ENCODE measurements around the gene CDC42EP4. TPM values are rescaled to one million over a fixed set of nuclear protein-coding genes. Genes with fewer than 3 reads are reported as not detected.

CDC42EP4 gene, protein sequence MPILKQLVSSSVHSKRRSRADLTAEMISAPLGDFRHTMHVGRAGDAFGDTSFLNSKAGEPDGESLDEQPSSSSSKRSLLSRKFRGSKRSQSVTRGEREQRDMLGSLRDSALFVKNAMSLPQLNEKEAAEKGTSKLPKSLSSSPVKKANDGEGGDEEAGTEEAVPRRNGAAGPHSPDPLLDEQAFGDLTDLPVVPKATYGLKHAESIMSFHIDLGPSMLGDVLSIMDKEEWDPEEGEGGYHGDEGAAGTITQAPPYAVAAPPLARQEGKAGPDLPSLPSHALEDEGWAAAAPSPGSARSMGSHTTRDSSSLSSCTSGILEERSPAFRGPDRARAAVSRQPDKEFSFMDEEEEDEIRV
- 26.0 and 36.4 TPM in 2 replicates for total RNA-seq (ENCODE audit: low replicate concordance)

DNA sequence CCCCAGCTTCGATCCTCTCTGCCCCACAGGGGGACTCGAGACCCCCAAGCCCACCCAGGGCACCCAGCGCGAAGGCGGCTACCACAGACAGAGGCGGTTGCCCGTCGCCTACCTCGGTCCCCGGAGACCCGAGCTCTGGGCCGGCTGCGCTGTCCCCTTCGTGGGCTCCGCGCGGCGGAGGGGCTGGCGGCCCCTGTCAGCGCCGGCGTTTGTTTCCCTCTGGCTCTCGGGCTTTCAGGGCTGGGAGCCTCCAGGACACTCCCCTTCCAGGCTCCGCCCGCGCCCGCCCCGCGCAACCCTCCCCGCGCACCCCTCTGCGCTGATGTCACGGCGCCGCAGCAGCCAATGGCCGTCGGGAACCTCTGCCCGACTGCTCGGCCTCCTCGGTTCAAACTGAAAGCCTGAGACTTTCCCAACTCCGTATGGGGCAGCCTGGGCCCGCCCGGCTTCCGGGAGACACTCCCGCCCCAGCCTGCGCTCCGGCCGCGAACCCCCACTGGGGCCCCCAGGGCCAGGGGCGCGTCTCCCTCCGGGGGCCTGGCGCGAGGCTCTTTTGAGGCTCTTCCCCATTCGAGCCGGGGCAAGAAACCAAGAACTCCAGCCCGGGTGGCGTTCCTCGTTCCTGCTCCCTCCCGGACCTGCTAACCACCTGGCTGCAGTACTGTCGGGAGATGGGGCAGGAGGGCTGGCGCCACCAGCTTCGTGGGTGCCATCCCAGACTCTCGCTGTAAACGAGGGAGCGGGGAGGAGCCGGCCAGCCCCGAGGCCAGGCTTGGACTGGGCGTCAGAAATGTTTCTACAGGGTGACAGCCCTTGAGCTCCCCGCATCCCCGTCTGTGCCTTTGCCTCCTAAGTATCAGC, at the start of gene CDC42EP4:
Gene CDC42EP4 (minus strand): TSS at position 221 of the 861 bp plus-strand sequence. CDS start 25,501 bp downstream, outside the sequence.

DNA sequence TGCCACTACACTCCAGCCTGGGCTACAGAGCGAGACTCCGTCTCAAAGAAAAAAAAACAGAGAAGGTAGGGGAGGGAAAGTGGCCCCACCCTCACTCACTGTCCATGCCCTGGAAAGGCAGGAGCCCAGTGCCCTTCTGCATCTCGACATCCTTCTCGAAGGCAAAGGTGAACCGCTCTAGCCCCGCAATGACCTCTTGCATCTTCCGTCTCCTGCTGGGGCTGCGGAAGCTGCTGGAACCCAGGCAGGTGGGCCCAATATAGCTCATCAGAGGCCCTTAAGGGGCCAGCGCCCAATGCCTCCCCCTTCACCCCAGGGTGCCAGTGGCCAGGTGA, 50.2 kb downstream of the CDC42EP4 start, which contains the start of gene CPSF4L:
Gene CPSF4L (minus strand): TSS at position 264 of the 335 bp plus-strand sequence. CDS start 62 bp downstream, at position 202.

Other genes starting within 250 kb of the CDC42EP4 start
- 16.6 and 18.3 TPM in 2 replicates for gene SLC39A11, start 219.3 kb downstream of the CDC42EP4 start, total RNA-seq (ENCODE audit: low replicate concordance)
- under 0.01 TPM in 1 of 2 replicates, not detected in the other for gene SSTR2, start 147.0 kb downstream of the CDC42EP4 start, total RNA-seq (ENCODE audit: low replicate concordance)
- gene COG1, start 118.9 kb downstream of the CDC42EP4 start, total RNA-seq (ENCODE audit: low replicate concordance) = 8.3 and 15.3 TPM in 2 replicates
- gene CPSF4L, start 50.1 kb downstream of the CDC42EP4 start, total RNA-seq (ENCODE audit: low replicate concordance) = not detected in 2 replicates